ENCODE measurements around the gene GTPBP6.
"Not testable (repeated sequence)": the region's sequence is repeated elsewhere in the genome, so short reads cannot be mapped to it uniquely, and the experiment has no call there.

The GTPBP6 gene

DNA sequence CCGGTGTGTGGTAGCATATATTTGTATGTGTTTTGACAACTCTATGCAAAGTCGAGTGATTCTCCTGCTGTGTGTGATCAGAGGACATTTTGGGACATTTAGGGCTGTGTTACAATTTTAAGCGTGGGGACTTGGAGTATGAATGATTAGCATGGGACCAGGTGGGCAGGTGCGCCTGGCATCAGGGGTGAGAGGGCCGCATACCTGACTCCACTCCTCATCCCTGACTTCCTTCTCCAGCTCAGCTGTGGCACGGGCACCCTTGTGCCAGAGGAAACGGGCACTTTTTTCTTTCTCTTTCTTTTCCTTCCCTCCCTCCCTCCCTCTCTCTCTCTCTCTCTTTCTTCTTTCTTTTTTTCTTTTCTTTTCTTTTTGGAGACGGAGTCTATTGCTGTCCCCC is 53.1 kb downstream of the GTPBP6 start:
- DNase-seq = no peak

DNA sequence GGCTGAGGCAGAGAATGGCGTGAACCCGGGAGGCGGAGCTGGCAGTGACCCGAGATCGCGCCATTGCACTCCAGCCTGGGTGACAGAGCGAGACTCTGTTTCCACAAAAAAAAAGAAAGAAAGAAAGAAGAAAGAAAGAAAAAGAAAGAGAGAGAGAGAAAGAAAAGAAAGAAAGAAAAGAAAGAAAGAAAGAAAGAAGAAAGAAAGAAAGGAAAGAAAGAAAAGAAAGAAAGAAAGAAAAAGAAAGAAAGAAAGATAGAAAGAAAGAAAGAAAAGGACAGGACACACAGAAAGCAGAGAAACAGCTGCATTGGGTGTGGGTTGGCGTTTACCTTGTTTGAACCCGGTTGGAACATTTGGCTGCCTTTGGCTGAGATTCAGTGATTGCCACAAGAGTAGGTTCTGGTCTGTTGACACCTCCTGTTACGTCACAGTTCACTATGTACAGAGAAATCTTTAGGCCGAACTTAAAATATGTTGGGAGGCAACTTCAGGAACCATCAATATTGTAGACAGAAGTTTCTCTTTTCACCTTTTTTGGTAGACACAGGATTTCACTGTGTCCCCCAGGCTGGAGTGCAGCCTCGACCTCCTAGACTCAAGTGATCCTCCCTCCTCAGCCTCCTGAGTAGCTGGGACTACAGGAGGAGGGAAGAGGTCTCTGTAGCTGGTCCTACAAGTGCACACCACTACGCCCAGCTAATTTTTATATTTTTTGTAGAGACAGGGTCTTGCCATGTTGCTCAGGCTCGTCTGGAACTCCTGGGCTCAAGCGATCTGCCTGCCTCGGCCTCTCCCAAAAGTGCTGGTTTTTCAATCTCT is 53.8 kb downstream of the GTPBP6 start:
- no peak for DNase-seq

DNA sequence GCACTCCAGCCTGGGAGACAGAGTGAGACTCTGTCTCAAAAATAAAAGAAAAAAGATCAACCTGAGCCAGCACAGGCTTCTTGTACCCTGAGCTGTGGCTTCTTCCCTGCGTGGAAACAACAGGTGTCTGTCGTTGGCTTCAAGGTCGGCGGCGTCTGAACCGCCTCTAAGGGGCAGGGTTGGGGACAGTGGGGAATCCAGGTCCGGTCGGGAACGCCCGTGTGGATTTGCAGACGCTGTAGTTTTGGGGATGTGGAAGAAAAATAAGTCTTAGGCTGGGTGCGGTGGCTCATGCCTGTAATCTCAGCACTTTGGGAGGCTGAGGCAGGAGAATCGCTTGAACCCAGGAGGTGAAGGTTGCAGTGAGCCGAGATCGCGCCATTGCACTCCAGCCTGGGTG is 54.6 kb downstream of the GTPBP6 start:
- not testable (repeated sequence) for DNase-seq

DNA sequence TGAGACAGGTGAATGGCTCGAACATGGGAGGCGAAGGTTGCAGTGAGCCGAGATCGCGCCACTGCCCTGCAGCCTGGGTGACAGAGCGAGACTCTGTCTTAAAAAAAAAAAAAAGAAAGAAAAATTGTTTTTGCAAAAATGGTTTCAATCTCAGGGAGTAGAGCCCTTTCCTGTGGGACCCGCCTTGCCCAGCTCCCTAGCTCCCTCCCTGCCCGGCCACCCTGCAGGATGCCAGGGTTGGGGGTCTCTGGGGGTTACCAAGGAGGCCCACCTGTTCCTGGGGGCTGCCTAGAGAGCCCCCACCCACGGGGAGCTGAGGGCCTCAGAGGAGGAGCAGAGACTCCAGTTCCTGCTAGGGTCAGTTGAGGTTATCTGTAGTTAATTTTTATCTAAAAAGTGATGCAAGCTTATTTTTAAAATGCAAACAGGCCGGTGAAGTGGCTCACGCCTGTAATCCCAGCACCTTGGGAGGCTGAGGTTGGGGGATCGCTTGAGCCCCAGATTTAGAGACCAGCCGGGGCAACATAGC is 56.2 kb downstream of the GTPBP6 start:
- DNase-seq = no peak

DNA sequence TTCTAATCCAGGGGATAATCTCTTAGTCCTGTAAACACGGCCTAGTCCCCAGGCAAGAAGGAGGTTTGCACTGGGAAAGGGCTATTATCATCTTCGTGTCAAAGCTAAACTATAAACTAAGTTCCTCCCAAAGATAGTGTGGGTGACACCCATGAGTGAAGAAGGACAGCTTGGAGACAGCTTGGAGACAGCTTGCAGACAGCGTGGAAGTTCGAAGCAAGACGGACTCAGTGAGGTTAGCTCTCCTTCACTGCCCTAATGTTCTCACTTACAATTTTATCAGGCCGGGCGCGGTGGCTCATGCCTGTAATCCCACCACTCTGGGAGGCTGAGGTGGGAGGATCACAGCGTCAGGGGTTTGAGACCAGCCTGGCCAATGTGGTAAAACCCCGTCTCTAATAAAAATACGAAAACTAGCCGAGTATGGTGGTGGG is 56.7 kb downstream of the GTPBP6 start:
- no peak for DNase-seq

DNA sequence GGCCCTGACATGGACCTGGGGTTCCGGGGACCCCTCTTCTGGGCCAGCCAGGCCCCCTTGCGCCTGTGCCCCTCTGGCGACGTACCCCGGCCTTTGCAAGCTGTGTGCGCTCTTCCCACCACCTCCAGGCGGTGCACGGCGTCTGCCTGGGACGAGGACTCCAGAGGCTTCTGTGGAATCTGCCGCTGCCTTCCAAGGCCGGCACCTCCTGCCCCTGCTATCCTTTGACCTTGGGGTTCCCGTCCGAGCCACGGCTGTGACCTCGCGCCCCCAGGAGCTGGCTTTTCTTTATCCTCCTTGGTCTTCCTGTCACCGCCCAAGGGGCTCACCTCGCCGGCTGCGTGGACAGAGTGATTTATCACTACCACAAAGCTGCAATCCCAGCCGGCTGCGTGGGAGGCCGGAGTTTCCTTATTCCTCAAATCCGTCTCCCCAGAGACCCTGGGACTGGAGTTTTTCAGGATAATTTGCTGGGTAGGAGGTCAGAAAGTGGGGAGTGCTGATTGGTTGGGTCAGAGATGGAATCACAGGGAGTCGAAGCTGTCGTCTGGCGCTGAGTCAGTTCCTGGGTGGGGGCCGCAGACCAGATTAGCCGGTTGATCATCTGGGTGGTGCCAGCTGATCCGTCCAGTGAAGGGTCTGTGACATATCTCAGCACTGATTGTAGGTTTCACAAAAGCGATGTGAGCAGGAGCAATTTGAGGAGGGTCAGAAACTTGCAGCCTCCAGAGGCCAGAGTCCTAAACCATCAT is 57.3 kb downstream of the GTPBP6 start:
- DNase-seq = peak; percentile 41

DNA sequence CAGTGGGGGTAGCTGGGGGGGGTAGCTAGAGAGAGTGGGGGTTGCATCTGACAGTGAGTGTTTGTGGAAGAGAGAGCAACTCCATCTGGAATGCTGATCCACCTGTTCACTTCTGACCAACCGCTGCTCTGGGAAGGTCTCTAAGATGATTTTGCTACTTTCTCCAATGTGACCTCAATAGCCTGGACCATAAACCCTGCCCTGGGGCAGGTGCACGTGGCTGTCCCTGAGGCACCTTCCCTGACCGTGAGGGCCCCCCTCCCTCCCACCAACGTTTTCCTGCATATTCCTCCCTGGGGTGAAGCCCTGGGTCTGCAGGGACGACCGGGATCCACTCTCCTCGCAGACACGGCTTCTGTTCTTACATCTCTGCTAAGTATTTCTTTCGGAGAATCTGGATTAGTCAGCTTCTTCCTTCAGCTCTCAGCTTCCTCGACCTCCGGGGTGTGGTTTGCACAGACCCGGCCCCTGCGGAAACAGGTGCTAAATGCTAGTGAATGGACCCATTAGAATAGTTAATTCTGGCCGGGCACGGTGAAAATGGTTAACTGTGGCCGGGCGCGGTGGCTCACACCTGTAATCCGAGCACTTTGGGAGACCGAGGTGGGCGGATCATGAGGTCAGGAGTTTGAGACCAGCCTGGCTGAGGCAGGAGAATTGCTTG is 58.8 kb downstream of the GTPBP6 start:
- no peak for DNase-seq

DNA sequence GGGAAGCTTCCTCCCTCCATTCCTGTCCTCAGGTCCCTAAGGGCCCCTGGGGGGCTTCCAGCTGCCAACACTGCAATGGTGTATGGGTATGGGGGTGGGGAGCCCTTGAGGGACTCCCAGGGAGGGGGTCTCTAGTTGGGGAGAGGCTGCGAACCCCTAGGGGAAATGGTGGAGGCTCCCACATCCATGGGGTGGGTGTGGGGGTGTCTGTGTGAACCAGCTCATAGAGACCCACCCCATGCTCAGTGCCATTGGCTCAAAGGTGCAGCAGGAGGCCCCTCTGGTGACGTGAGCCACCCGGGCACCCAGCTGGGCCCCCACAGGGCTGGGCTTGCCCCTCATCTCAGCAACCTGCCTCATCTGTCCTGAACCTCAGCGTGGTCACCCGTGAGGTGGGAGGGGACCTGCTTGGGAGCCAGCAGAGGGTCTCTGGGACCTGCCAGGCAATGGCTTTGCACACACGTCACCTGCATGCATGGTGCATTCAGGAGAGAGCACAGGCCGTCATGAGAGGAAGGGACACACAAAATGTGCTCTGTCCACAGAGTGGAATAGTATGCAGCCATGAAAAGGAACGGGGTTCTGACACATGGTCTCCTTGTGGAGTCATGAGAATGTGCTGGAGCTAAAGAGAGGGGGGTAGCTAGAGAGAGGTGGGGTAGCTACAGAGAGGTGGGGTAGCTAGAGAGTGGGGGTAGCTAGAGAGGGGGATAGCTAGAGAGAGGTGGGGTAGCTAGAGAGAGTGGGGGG is 60.1 kb downstream of the GTPBP6 start:
- DNase-seq = no peak

DNA sequence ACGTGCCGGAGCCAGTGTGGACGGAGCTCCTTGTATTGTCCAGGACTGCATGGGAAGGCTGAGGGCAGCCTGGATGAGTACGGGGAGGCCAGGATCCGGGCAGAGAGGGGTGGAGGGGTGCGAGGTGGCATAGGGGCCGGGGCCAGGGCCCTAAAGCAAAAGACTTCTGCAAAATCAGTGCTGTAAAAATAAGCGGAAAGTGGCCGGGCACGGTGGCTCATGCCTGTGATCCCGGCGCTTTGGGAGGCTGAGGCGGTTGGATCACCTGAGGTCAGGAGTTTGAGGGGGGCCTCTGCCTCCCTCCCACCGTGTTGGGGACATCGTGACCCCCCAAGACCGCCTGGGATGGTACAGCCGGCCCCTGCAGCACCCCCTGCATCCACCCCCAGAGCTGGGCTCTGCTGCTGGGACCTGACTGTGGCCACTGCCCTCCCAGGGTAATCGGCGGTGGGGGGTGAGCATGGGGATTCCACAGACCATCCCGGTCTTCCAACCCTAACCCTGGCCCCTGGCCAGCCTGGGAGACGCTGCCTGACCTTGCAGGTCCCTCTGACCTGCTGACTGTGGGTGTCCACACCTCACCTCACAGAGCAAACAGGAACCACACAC is 60.8 kb downstream of the GTPBP6 start:
- DNase-seq = no peak

DNA sequence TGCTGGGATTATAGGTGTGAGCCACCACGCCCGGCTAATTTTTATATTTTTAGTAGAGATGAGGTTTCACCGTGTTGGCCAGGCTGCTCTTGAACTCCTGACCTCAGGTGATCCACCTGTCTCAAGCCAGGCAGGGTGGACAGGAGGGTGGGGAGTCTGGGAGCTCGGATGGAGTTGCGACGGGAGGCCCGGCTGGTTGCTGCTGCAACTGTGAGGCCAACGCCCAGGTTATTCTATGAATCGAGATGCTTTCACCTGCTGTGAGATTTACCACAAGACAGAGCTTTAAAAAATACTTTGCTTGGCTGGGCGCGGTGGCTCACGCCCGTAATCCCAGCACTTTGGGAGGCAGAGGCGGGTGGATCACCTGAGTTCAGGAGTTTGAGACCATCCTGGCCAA is 61.5 kb downstream of the GTPBP6 start:
- not testable (repeated sequence) for DNase-seq

DNA sequence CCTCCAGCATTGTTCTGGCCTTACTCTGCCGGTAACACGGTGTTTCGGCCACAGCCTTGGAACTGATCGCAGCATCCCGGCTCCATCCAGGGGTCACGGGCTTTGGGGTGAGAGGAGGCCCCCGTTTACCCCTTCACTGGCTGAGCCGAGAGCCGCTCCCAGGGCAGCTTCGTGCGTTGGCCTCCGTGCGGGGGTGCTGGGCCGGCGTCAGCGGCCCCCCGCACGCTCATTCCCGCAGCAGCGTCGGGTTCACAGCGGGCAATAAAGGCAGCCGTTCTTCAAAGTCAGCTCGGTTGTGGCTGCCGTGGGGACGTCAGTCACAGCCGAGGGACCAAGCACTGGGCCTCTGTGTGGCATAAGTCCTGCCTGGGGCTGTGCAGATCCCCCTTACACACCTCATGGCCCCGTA is 62.7 kb downstream of the GTPBP6 start:
- no peak for DNase-seq

Data from right kidney (tissue), 1 donor.